ENCODE results near the gene CBLN3.

CBLN3 gene

GRCh38 chr14:24417832-24418491 is 11.5 kb downstream of the CBLN3 start:
- H3K36me3 ChIP-seq (ENCODE audit: control insufficient read depth in 4 of 4, insufficient read depth in 4 of 4, low read length in 3 of 4): peaks cover 0 to 32% (median 13%) of the 10 kb centered on the region in 4 experiments
- H3K27ac ChIP-seq (ENCODE audit: insufficient read depth in 1 of 2, low read depth in 1 of 2, low read length in 2 of 2, poor library complexity in 1 of 2, severe bottlenecking in 2 of 2): no peak overlapping the region
- ChIA-PET POLR2A (no interaction called here), CTCF (interaction anchor here (1.5 to 23.8 kb wide), 7 partner anchors 8 to 56 kb away, joined by 3 to 489 read pairs (median 6); partner anchors contain the start of genes CBLN3 and KHNYN)
- H3K9me3 ChIP-seq (ENCODE audit: control extremely low read depth in 1 of 5, control insufficient read depth in 4 of 5, insufficient read depth in 2 of 5, low read depth in 1 of 5, low read length in 4 of 5): no peaks in the 10 kb centered on the region
- 95% methylated on average over 6 of the region's 6 CpGs for WGBS (ENCODE audit: insufficient coverage)
- DNase-seq: no peak
- peaks cover 12 to 19% (median 13%) of the 10 kb centered on the region in 4 experiments for H3K4me1 ChIP-seq (ENCODE audit: control extremely low read depth in 1 of 4, control insufficient read depth in 4 of 4, insufficient read depth in 4 of 4, low read length in 3 of 4)
- no peak overlapping the region for H3K4me3 ChIP-seq (ENCODE audit: control insufficient read depth in 1 of 7, extremely low read depth in 1 of 7, insufficient read depth in 4 of 7, low read depth in 2 of 7, low read length in 6 of 7)
- peaks cover 0 to 18% (median 9%) of the 10 kb centered on the region in 5 experiments for H3K27me3 ChIP-seq (replicated peaks in 2 of 5; ENCODE audit: control insufficient read depth in 4 of 5, insufficient read depth in 5 of 5, low read length in 4 of 5)

- Histone ChIP-seq H3K9me3 (ENCODE audit: control extremely low read depth in 1 of 5, control insufficient read depth in 4 of 5, insufficient read depth in 2 of 5, low read depth in 1 of 5, low read length in 4 of 5) (no peaks in the 10 kb centered on the region), H3K27ac (ENCODE audit: insufficient read depth in 1 of 2, low read depth in 1 of 2, low read length in 2 of 2, poor library complexity in 1 of 2, severe bottlenecking in 2 of 2) (no peak overlapping the region), H3K36me3 (ENCODE audit: control insufficient read depth in 4 of 4, insufficient read depth in 4 of 4, low read length in 3 of 4) (peaks cover 0 to 38% (median 17%) of the 10 kb centered on the region in 4 experiments), H3K4me1 (ENCODE audit: control extremely low read depth in 1 of 4, control insufficient read depth in 4 of 4, insufficient read depth in 4 of 4, low read length in 3 of 4) (peaks cover 3 to 10% (median 4%) of the 10 kb centered on the region in 4 experiments), H3K27me3 (replicated peaks in 2 of 5; ENCODE audit: control insufficient read depth in 4 of 5, insufficient read depth in 5 of 5, low read length in 4 of 5) (peaks cover 0 to 18% (median 9%) of the 10 kb centered on the region in 5 experiments), H3K4me3 (ENCODE audit: control insufficient read depth in 1 of 7, extremely low read depth in 1 of 7, insufficient read depth in 4 of 7, low read depth in 2 of 7, low read length in 6 of 7) (no peak overlapping the region)
- no peak for DNase-seq
- CTCF ChIA-PET: interaction anchor here (0.6 to 23.8 kb wide), 6 partner anchors 10 to 84 kb away, joined by 3 to 489 read pairs (median 4); partner anchors contain the start of genes CBLN3 and KHNYN
- POLR2A ChIA-PET: no interaction called here
- 91% methylated on average over 16 of the region's 16 CpGs for WGBS (ENCODE audit: insufficient coverage)
Measured at GRCh38 chr14:24416932-24417619, 12.4 kb downstream of the CBLN3 start.

- WGBS (ENCODE audit: insufficient coverage): 84% methylated on average over 19 of the region's 19 CpGs
- Histone ChIP-seq H3K27me3 (replicated peaks in 2 of 5; ENCODE audit: control insufficient read depth in 4 of 5, insufficient read depth in 5 of 5, low read length in 4 of 5) (peaks cover 0 to 18% (median 9%) of the 10 kb centered on the region in 5 experiments), H3K9me3 (ENCODE audit: control extremely low read depth in 1 of 5, control insufficient read depth in 4 of 5, insufficient read depth in 2 of 5, low read depth in 1 of 5, low read length in 4 of 5) (no peaks in the 10 kb centered on the region), H3K4me1 (ENCODE audit: control extremely low read depth in 1 of 4, control insufficient read depth in 4 of 4, insufficient read depth in 4 of 4, low read length in 3 of 4) (peaks cover 0 to 6% (median 0%) of the 10 kb centered on the region in 4 experiments), H3K4me3 (ENCODE audit: control insufficient read depth in 1 of 7, extremely low read depth in 1 of 7, insufficient read depth in 4 of 7, low read depth in 2 of 7, low read length in 6 of 7) (no peak overlapping the region), H3K27ac (ENCODE audit: insufficient read depth in 1 of 2, low read depth in 1 of 2, low read length in 2 of 2, poor library complexity in 1 of 2, severe bottlenecking in 2 of 2) (no peak overlapping the region), H3K36me3 (ENCODE audit: control insufficient read depth in 4 of 4, insufficient read depth in 4 of 4, low read length in 3 of 4) (peaks cover 0 to 42% (median 17%) of the 10 kb centered on the region in 4 experiments)
- ChIA-PET CTCF (interaction anchor here (1.0 to 23.8 kb wide), 4 partner anchors 9 to 83 kb away, joined by 3 to 489 read pairs (median 10); partner anchors contain the start of genes CBLN3 and KHNYN), POLR2A (no interaction called here)
- no peak for DNase-seq
Measured at GRCh38 chr14:24416254-24416931, 13.1 kb downstream of the CBLN3 start.

GRCh38 chr14:24415421-24416253 is 13.8 kb downstream of the CBLN3 start:
- DNase-seq: no peak
- no peak overlapping the region for H3K4me3 ChIP-seq (ENCODE audit: control insufficient read depth in 1 of 7, extremely low read depth in 1 of 7, insufficient read depth in 4 of 7, low read depth in 2 of 7, low read length in 6 of 7)
- ChIA-PET POLR2A (no interaction called here), CTCF (interaction anchor here (1.0 to 23.8 kb wide), 5 partner anchors 14 to 109 kb away, joined by 3 to 489 read pairs (median 3); partner anchors contain the start of genes CBLN3 and KHNYN)
- H3K27ac ChIP-seq (ENCODE audit: insufficient read depth in 1 of 2, low read depth in 1 of 2, low read length in 2 of 2, poor library complexity in 1 of 2, severe bottlenecking in 2 of 2): no peak overlapping the region
- peaks cover 0 to 16% (median 9%) of the 10 kb centered on the region in 5 experiments for H3K27me3 ChIP-seq (replicated peaks in 2 of 5; ENCODE audit: control insufficient read depth in 4 of 5, insufficient read depth in 5 of 5, low read length in 4 of 5)
- no peaks in the 10 kb centered on the region for H3K9me3 ChIP-seq (ENCODE audit: control extremely low read depth in 1 of 5, control insufficient read depth in 4 of 5, insufficient read depth in 2 of 5, low read depth in 1 of 5, low read length in 4 of 5)
- H3K36me3 ChIP-seq (ENCODE audit: control insufficient read depth in 4 of 4, insufficient read depth in 4 of 4, low read length in 3 of 4): peaks cover 0 to 49% (median 21%) of the 10 kb centered on the region in 4 experiments
- 95% methylated on average over 17 of the region's 25 CpGs for WGBS (ENCODE audit: insufficient coverage)
- peaks cover 0 to 6% (median 0%) of the 10 kb centered on the region in 4 experiments for H3K4me1 ChIP-seq (ENCODE audit: control extremely low read depth in 1 of 4, control insufficient read depth in 4 of 4, insufficient read depth in 4 of 4, low read length in 3 of 4)

- Histone ChIP-seq H3K4me1 (ENCODE audit: control extremely low read depth in 1 of 4, control insufficient read depth in 4 of 4, insufficient read depth in 4 of 4, low read length in 3 of 4) (peaks cover 0 to 6% (median 0%) of the 10 kb centered on the region in 4 experiments), H3K36me3 (ENCODE audit: control insufficient read depth in 4 of 4, insufficient read depth in 4 of 4, low read length in 3 of 4) (peaks cover 0 to 56% (median 24%) of the 10 kb centered on the region in 4 experiments), H3K27me3 (replicated peaks in 2 of 5; ENCODE audit: control insufficient read depth in 4 of 5, insufficient read depth in 5 of 5, low read length in 4 of 5) (peaks cover 0 to 13% (median 5%) of the 10 kb centered on the region in 5 experiments), H3K27ac (ENCODE audit: insufficient read depth in 1 of 2, low read depth in 1 of 2, low read length in 2 of 2, poor library complexity in 1 of 2, severe bottlenecking in 2 of 2) (no peak overlapping the region), H3K9me3 (ENCODE audit: control extremely low read depth in 1 of 5, control insufficient read depth in 4 of 5, insufficient read depth in 2 of 5, low read depth in 1 of 5, low read length in 4 of 5) (no peaks in the 10 kb centered on the region), H3K4me3 (ENCODE audit: control insufficient read depth in 1 of 7, extremely low read depth in 1 of 7, insufficient read depth in 4 of 7, low read depth in 2 of 7, low read length in 6 of 7) (no peak overlapping the region)
- 99% methylated on average over 11 of the region's 15 CpGs for WGBS (ENCODE audit: insufficient coverage)
- no peak for DNase-seq
- ChIA-PET CTCF (interaction anchor here (0.5 to 23.8 kb wide), 8 partner anchors 15 to 169 kb away, joined by 3 to 489 read pairs (median 5); partner anchors contain the start of genes CBLN3 and KHNYN), POLR2A (no interaction called here)
Measured at GRCh38 chr14:24414732-24415420, 14.6 kb downstream of the CBLN3 start.

- peaks cover 0 to 6% (median 0%) of the 10 kb centered on the region in 4 experiments for H3K4me1 ChIP-seq (ENCODE audit: control extremely low read depth in 1 of 4, control insufficient read depth in 4 of 4, insufficient read depth in 4 of 4, low read length in 3 of 4)
- H3K9me3 ChIP-seq (ENCODE audit: control extremely low read depth in 1 of 5, control insufficient read depth in 4 of 5, insufficient read depth in 2 of 5, low read depth in 1 of 5, low read length in 4 of 5): no peaks in the 10 kb centered on the region
- H3K27ac ChIP-seq (ENCODE audit: insufficient read depth in 1 of 2, low read depth in 1 of 2, low read length in 2 of 2, poor library complexity in 1 of 2, severe bottlenecking in 2 of 2): no peak overlapping the region
- POLR2A ChIA-PET: no interaction called here
- no peak overlapping the region for H3K4me3 ChIP-seq (ENCODE audit: control insufficient read depth in 1 of 7, extremely low read depth in 1 of 7, insufficient read depth in 4 of 7, low read depth in 2 of 7, low read length in 6 of 7)
- CTCF ChIA-PET: interaction anchor here (0.6 to 23.8 kb wide), 16 partner anchors 14 to 87 kb away, joined by 3 to 489 read pairs (median 6); partner anchors contain the start of genes CBLN3, KHNYN, NYNRIN and RIPK3
- H3K27me3 ChIP-seq (replicated peaks in 2 of 5; ENCODE audit: control insufficient read depth in 4 of 5, insufficient read depth in 5 of 5, low read length in 4 of 5): peaks cover 0 to 6% (median 4%) of the 10 kb centered on the region in 5 experiments
- H3K36me3 ChIP-seq (ENCODE audit: control insufficient read depth in 4 of 4, insufficient read depth in 4 of 4, low read length in 3 of 4): peaks cover 0 to 64% (median 27%) of the 10 kb centered on the region in 4 experiments
- no peak for DNase-seq
- WGBS (ENCODE audit: insufficient coverage): no CpG with 5 or more reads among the region's 1 CpG
Measured at GRCh38 chr14:24414077-24414476, 15.4 kb downstream of the CBLN3 start.
